Caco-2 (cell line): Measurements from ENCODE around the gene FAM131A. TPM values are rescaled to one million over a fixed set of nuclear protein-coding genes. Genes with fewer than 3 reads are reported as not detected.
A peak's percentile ranks its signal among the peaks of the same experiment; 100 is the strongest.

ENCODE experiments used
- BruUV-seq: library from RNA; stranded (reverse); fragments of 400-500 nt; replicated peaks from 2 replicates; lab custom pipeline; 2021; lab: Mats Ljungman, UMichigan
- CTCF ChIA-PET: fragments of 300-600 bp; sonication (Branson Sonifier 250); formaldehyde crosslinking; loops from one replicate; lab custom pipeline; 2022; ENCODE audit warnings: antibody characterized with exemption; lab: Charles Lee
- POLR2A ChIA-PET: fragments of 300-600 bp; sonication (Branson Sonifier 250); formaldehyde crosslinking; loops from one replicate; lab custom pipeline; 2022; ENCODE audit warnings: antibody characterized with exemption; lab: Charles Lee
- DNase-seq, 2 experiments: peaks; one replicate each; pipeline versions ENCODE4 v3.0.0 to v3.0.0-alpha.2; 2020 to 2022
- H3K27me3 ChIP-seq: replicated peaks from 2 replicates; pipeline ENCODE4 v1.6.0; 2011; ENCODE audit warnings: low read length; ENCODE audit not compliant: control insufficient read depth, insufficient read depth
- H3K36me3 ChIP-seq: 2 replicates; pipeline ENCODE4 v1.5.1; 2011; ENCODE audit warnings: low read length; ENCODE audit not compliant: control insufficient read depth, insufficient read depth
- H3K4me1 ChIP-seq: fragments of 250-450 bp; sonication (Bioruptor Pico); 2 replicates; pipeline ENCODE4 v1.5.1; 2020; ENCODE audit warnings: mild to moderate bottlenecking
- H3K4me3 ChIP-seq: 2 replicates; pipeline ENCODE4 v1.5.1; 2011; ENCODE audit warnings: low read depth, mild to moderate bottlenecking, control low read depth, low read length
- H3K9me3 ChIP-seq: fragments of 250-450 bp; sonication (Bioruptor Pico); 2 replicates; pipeline ENCODE4 v1.5.1; 2020; ENCODE audit warnings: mild to moderate bottlenecking, moderate library complexity
- H3K27ac Mint-ChIP-seq: one replicate; pipeline ENCODE4 v1.8.0; 2022; ENCODE audit warnings: mixed read lengths; ENCODE audit not compliant: unreplicated experiment
- H3K27me3 Mint-ChIP-seq: one replicate; pipeline ENCODE4 v1.8.0; 2022; ENCODE audit warnings: mixed read lengths; ENCODE audit not compliant: insufficient read depth, unreplicated experiment
- H3K36me3 Mint-ChIP-seq: one replicate; pipeline ENCODE4 v1.8.0; 2022; ENCODE audit warnings: mild to moderate bottlenecking, mixed read lengths; ENCODE audit not compliant: insufficient read depth, unreplicated experiment
- H3K4me1 Mint-ChIP-seq: one replicate; pipeline ENCODE4 v1.8.0; 2022; ENCODE audit warnings: low read depth, mixed read lengths; ENCODE audit not compliant: unreplicated experiment
- H3K4me3 Mint-ChIP-seq: one replicate; pipeline ENCODE4 v1.8.0; 2022; ENCODE audit warnings: mild to moderate bottlenecking, moderate library complexity, mixed read lengths; ENCODE audit not compliant: unreplicated experiment
- H3K9me3 Mint-ChIP-seq: one replicate; pipeline ENCODE4 v1.8.0; 2022; ENCODE audit warnings: mixed read lengths; ENCODE audit not compliant: unreplicated experiment
- CTCF ChIP-seq, 2 experiments: fragments of 200-600 bp in 1 of 2; IDR thresholded peaks; 1 replicate in 1 of 2; 2 replicates in 1 of 2; pipeline versions ENCODE4 v1.5.1 to v1.8.0; 2011 to 2022; ENCODE audit warnings: antibody characterized with exemption in 1 of 2, control low read depth in 1 of 2, inconsistent platforms in 1 of 2, low read depth in 1 of 2, low read length in 1 of 2, mild to moderate bottlenecking in 1 of 2, moderate library complexity in 1 of 2; ENCODE audit not compliant: insufficient read depth in 1 of 2, severe bottlenecking in 1 of 2, unreplicated experiment in 1 of 2
- intact Hi-C: fragments of 100-400 bp; cut with micrococcal nuclease; formaldehyde crosslinking; loops from one replicate; pipeline ENCODE4 v1.10.0; 2022; ENCODE audit not compliant: unreplicated experiment
- total RNA-seq: library from RNA; stranded (reverse); gene quantifications from 2 replicates; pipeline ENCODE4 v1.2.3, GENCODE V29; 2022

FAM131A gene
- total RNA-seq, 1 experiment from 2014 or later, result 6.1 TPM

- peak in 1 of 2 experiments; percentile 21 for DNase-seq
- ChIA-PET CTCF (interaction anchor here (0.7 kb wide), 1 partner anchor 137 kb away, joined by 3 read pairs; no protein-coding TSS in a partner anchor), POLR2A (interaction anchor here (0.5 kb wide), 1 partner anchor 17 kb away, joined by 3 read pairs; no protein-coding TSS in a partner anchor)
- Histone ChIP-seq H3K4me1 (peaks cover 6% of the 10 kb centered on the region; the same call in 1 of the 2 replicates), H3K36me3 (peaks cover 1% of the 10 kb centered on the region; the same call in 1 of the 2 replicates), H3K4me3 (no peak overlapping the region), H3K27me3 (no peaks in the 10 kb centered on the region; the same call in 1 of the 2 replicates), H3K9me3 (no peaks in the 10 kb centered on the region)
- Mint-ChIP-seq H3K4me3 (no peak overlapping the region), H3K27me3 (no peaks in the 10 kb centered on the region), H3K36me3 (peaks cover 53% of the 10 kb centered on the region), H3K9me3 (no peaks in the 10 kb centered on the region), H3K27ac (no peak overlapping the region), H3K4me1 (peaks cover 7% of the 10 kb centered on the region)
- no TSS peak for BruUV-seq
- intact Hi-C loops, result no loop called here
- TF ChIP-seq CTCF (IDR thresholded peaks at IDR 0.05; ENCODE audit: insufficient read depth in 1 of 2, low read depth in 1 of 2, low read length in 1 of 2, severe bottlenecking in 1 of 2, unreplicated experiment in 1 of 2), result no peak
Observed at GRCh38 chr3:184368586-184369183, 31.3 kb downstream of the FAM131A start.

- Mint-ChIP-seq H3K4me3 (no peak overlapping the region), H3K27ac (no peak overlapping the region), H3K9me3 (no peaks in the 10 kb centered on the region), H3K27me3 (no peaks in the 10 kb centered on the region), H3K4me1 (peaks cover 7% of the 10 kb centered on the region), H3K36me3 (peaks cover 31% of the 10 kb centered on the region)
- CTCF ChIA-PET, result interaction anchor here (0.6 to 2.5 kb wide), 33 partner anchors 9 to 1215 kb away, joined by 3 to 117 read pairs (median 5); partner anchors contain the start of genes CLCN2, EPHB3, POLR2H and SENP2
- Histone ChIP-seq H3K9me3 (no peaks in the 10 kb centered on the region), H3K36me3 (no peaks in the 10 kb centered on the region; the same call in 1 of the 2 replicates), H3K4me3 (no peak overlapping the region), H3K27me3 (no peaks in the 10 kb centered on the region), H3K4me1 (no peaks in the 10 kb centered on the region)
- peak; percentile 95 to 99 for TF ChIP-seq CTCF (IDR thresholded peaks at IDR 0.05; ENCODE audit: insufficient read depth in 1 of 2, low read depth in 1 of 2, low read length in 1 of 2, severe bottlenecking in 1 of 2, unreplicated experiment in 1 of 2)
- BruUV-seq, result no TSS peak
- DNase-seq, result peak; percentile 85 to 88
- POLR2A ChIA-PET, result interaction anchor here (0.8 to 1.1 kb wide), 2 partner anchors 142 to 190 kb away, joined by 4 read pairs; no protein-coding TSS in a partner anchor
- intact Hi-C loops, result loop anchor here (1.0 kb wide), 4 partner anchors 46 to 170 kb away; no protein-coding TSS in a partner anchor
Observed at GRCh38 chr3:184371570-184372018, 34.2 kb downstream of the FAM131A start.

GRCh38 chr3:184372296-184372821, 35.0 kb downstream of the FAM131A start:
- intact Hi-C loops, result no loop called here
- H3K4me1 Mint-ChIP-seq, result peaks cover 7% of the 10 kb centered on the region
- CTCF ChIA-PET, result interaction anchor here (1.2 to 2.5 kb wide), 10 partner anchors 10 to 170 kb away, joined by 3 to 117 read pairs (median 6); partner anchors contain the start of genes CLCN2 and POLR2H

More at GRCh38 chr3:184372296-184372821, 35.0 kb downstream of the FAM131A start:
- no peak for DNase-seq
- H3K36me3 ChIP-seq, result no peaks in the 10 kb centered on the region; the same call in 1 of the 2 replicates
- TF ChIP-seq CTCF (IDR thresholded peaks at IDR 0.05; ENCODE audit: insufficient read depth in 1 of 2, low read depth in 1 of 2, low read length in 1 of 2, severe bottlenecking in 1 of 2, unreplicated experiment in 1 of 2), result no peak
- H3K4me1 ChIP-seq, result 0 out of 2 replicates have a peak, but pooled peaks cover under 1% of the 10 kb centered on the region
- Mint-ChIP-seq H3K36me3 (peaks cover 23% of the 10 kb centered on the region), H3K27ac (no peak overlapping the region), H3K4me3 (no peak overlapping the region), H3K9me3 (no peaks in the 10 kb centered on the region), H3K27me3 (no peaks in the 10 kb centered on the region)
- no peak overlapping the region for H3K4me3 ChIP-seq
- H3K9me3 ChIP-seq, result no peaks in the 10 kb centered on the region
- POLR2A ChIA-PET, result no interaction called here
- no TSS peak for BruUV-seq
- no peaks in the 10 kb centered on the region for H3K27me3 ChIP-seq
